Activated T-cell treated with anti-CD3 and anti-CD28 coated beads, Interleukin-2, amount 50 U/mL, for 48 hours (primary cell): ENCODE measurements around the gene FBXL14.

Experiments used
- DNase-seq, 2 experiments: peaks; one replicate each; pipeline ENCODE4 v3.0.0-alpha.2; 2020

The FBXL14 gene

GRCh38 chr12:1532375-1533165 is 61.8 kb downstream of the FBXL14 start:
- DNase-seq, result peak in 1 of 2 experiments; percentile 35

GRCh38 chr12:1531654-1532374 is 62.6 kb downstream of the FBXL14 start:
- DNase-seq, result no peak

- peak in 1 of 2 experiments; percentile 42 for DNase-seq
These were observed 63.2 kb downstream of the FBXL14 start for GRCh38 chr12:1531153-1531653.

- DNase-seq, result no peak
These were observed 63.7 kb downstream of the FBXL14 start for GRCh38 chr12:1530592-1531152.

GRCh38 chr12:1529862-1530591 is 64.4 kb downstream of the FBXL14 start:
- DNase-seq, result no peak

- DNase-seq, result no peak
These were observed 65.0 kb downstream of the FBXL14 start for GRCh38 chr12:1529228-1529861.

- DNase-seq, result no peak
These were observed 65.6 kb downstream of the FBXL14 start for GRCh38 chr12:1528791-1529190.

GRCh38 chr12:1527789-1528188 is 66.6 kb downstream of the FBXL14 start:
- DNase-seq, result no peak

GRCh38 chr12:1525858-1526257 is 68.5 kb downstream of the FBXL14 start:
- no peak for DNase-seq

GRCh38 chr12:1523558-1524050 is 70.8 kb downstream of the FBXL14 start:
- no peak for DNase-seq

GRCh38 chr12:1523046-1523445 is 71.3 kb downstream of the FBXL14 start:
- DNase-seq, result no peak

- peak in 1 of 2 experiments; percentile 5 for DNase-seq
These were observed 74.7 kb downstream of the FBXL14 start for GRCh38 chr12:1519642-1520041.

- DNase-seq, result peak; percentile 3 to 14
These were observed 75.5 kb downstream of the FBXL14 start for GRCh38 chr12:1518591-1519516.

- peak in 1 of 2 experiments; percentile 7 for DNase-seq
These were observed 76.5 kb downstream of the FBXL14 start for GRCh38 chr12:1517734-1518525.

GRCh38 chr12:1517007-1517406 is 77.4 kb downstream of the FBXL14 start:
- no peak for DNase-seq
